CD14-positive monocyte (primary cell): ENCODE results near the gene BBS9. TPM values are rescaled to one million over a fixed set of nuclear protein-coding genes. Genes with fewer than 3 reads are reported as not detected.
"Not testable (repeated sequence)": the region's sequence is repeated elsewhere in the genome, so short reads cannot be mapped to it uniquely, and the experiment has no call there.

Experiments used
- DNase-seq, 3 donors: peaks; one replicate each; pipeline ENCODE4 v3.0.0-alpha.2; 2011 to 2022
- H2AFZ ChIP-seq: 2 replicates; pipeline ENCODE4 v1.6.0; 2012; ENCODE audit warnings: mild to moderate bottlenecking, low read depth, low read length, inconsistent platforms; ENCODE audit not compliant: insufficient read depth, poor library complexity, severe bottlenecking
- H3K27ac ChIP-seq, 2 donors: 1 replicate in 1 of 2; 2 replicates in 1 of 2; pipeline ENCODE4 v1.5.1; 2012 to 2013; ENCODE audit warnings: low read length in 2 of 2, control low read depth in 1 of 2, inconsistent platforms in 1 of 2, low read depth in 1 of 2, mild to moderate bottlenecking in 1 of 2
- H3K27me3 ChIP-seq, 2 donors: one replicate each; pipeline versions ENCODE4 v1.6.0 to v1.6.1; 2011 to 2013; ENCODE audit warnings: low read length in 2 of 2; ENCODE audit not compliant: control insufficient read depth in 2 of 2, insufficient read depth in 2 of 2
- H3K36me3 ChIP-seq, 2 donors: replicated peaks in 1 of 2; 1 replicate in 1 of 2; 2 replicates in 1 of 2; pipeline versions ENCODE4 v1.5.1 to v1.6.1; 2012 to 2013; ENCODE audit warnings: low read length in 2 of 2, control low read depth in 1 of 2, inconsistent platforms in 1 of 2, mild to moderate bottlenecking in 1 of 2; ENCODE audit not compliant: insufficient read depth in 2 of 2, control insufficient read depth in 1 of 2
- H3K4me1 ChIP-seq, 2 donors: 1 replicate in 1 of 2; 2 replicates in 1 of 2; pipeline versions ENCODE4 v1.5.1 to v1.6.1; 2012 to 2013; ENCODE audit warnings: low read length in 2 of 2, control low read depth in 1 of 2, inconsistent platforms in 1 of 2, mild to moderate bottlenecking in 1 of 2, moderate library complexity in 1 of 2; ENCODE audit not compliant: insufficient read depth in 2 of 2, control insufficient read depth in 1 of 2
- H3K4me2 ChIP-seq: replicated peaks from 2 replicates; pipeline ENCODE3; 2012; ENCODE audit warnings: low read length, moderate library complexity, mild to moderate bottlenecking; ENCODE audit not compliant: poor library complexity, severe bottlenecking; ENCODE audit errors: extremely low read depth
- H3K4me3 ChIP-seq, 3 experiments: fragments of 200-600 bp in 1 of 3; sonication (generic) in 1 of 3; replicated peaks in 1 of 3; 1 replicate in 2 of 3; 2 replicates in 1 of 3; pipeline ENCODE4 v1.5.1; 2011 to 2013; ENCODE audit warnings: low read length in 3 of 3, mild to moderate bottlenecking in 3 of 3, control low read depth in 2 of 3, low read depth in 2 of 3, inconsistent platforms in 1 of 3, moderate library complexity in 1 of 3
- H3K79me2 ChIP-seq: 2 replicates; pipeline ENCODE4 v1.6.0; 2012; ENCODE audit warnings: mild to moderate bottlenecking, control low read depth, inconsistent platforms, low read length, moderate library complexity; ENCODE audit not compliant: insufficient read depth
- H3K9ac ChIP-seq: 2 replicates; pipeline ENCODE4 v1.6.0; 2017; ENCODE audit warnings: low read length, mild to moderate bottlenecking; ENCODE audit not compliant: insufficient read depth, poor library complexity, severe bottlenecking
- H3K9me3 ChIP-seq, 2 donors: replicated peaks in 1 of 2; 1 replicate in 1 of 2; 2 replicates in 1 of 2; pipeline versions ENCODE4 v1.5.1 to v1.6.1; 2012 to 2013; ENCODE audit warnings: low read length in 2 of 2, control low read depth in 1 of 2; ENCODE audit not compliant: control insufficient read depth in 1 of 2, insufficient read depth in 1 of 2
- H4K20me1 ChIP-seq: 2 replicates; pipeline ENCODE4 v1.6.0; 2012; ENCODE audit warnings: mild to moderate bottlenecking, low read length, control low read depth, moderate library complexity; ENCODE audit not compliant: insufficient read depth
- H3K27ac Mint-ChIP-seq, 7 donors: one replicate each; pipeline ENCODE4 v1.8.0; 2020; ENCODE audit warnings: mild to moderate bottlenecking in 7 of 7, mixed read lengths in 7 of 7, moderate library complexity in 6 of 7, inconsistent platforms in 2 of 7
- H3K27me3 Mint-ChIP-seq, 3 donors: one replicate each; pipeline ENCODE4 v1.8.0; 2021 to 2022; ENCODE audit warnings: low read depth in 3 of 3, mild to moderate bottlenecking in 3 of 3, mixed read lengths in 3 of 3, moderate library complexity in 3 of 3, inconsistent platforms in 1 of 3
- H3K36me3 Mint-ChIP-seq, 2 donors: one replicate each; pipeline ENCODE4 v1.8.0; 2020; ENCODE audit warnings: mixed read lengths in 2 of 2, inconsistent platforms in 1 of 2, mild to moderate bottlenecking in 1 of 2
- H3K4me1 Mint-ChIP-seq: one replicate; pipeline ENCODE4 v1.8.0; 2020; ENCODE audit warnings: mild to moderate bottlenecking, mixed read lengths
- H3K4me3 Mint-ChIP-seq, 2 donors: one replicate each; pipeline ENCODE4 v1.8.0; 2020; ENCODE audit warnings: mild to moderate bottlenecking in 2 of 2, mixed read lengths in 2 of 2, moderate library complexity in 1 of 2
- H3K9me3 Mint-ChIP-seq, 7 donors: one replicate each; pipeline ENCODE4 v1.8.0; 2020 to 2022; ENCODE audit warnings: mixed read lengths in 7 of 7, mild to moderate bottlenecking in 6 of 7, moderate library complexity in 6 of 7, inconsistent platforms in 2 of 7
- CTCF ChIP-seq: fragments of 200-600 bp; IDR thresholded peaks from one replicate; pipeline ENCODE4 v1.8.0; 2022; ENCODE audit warnings: antibody characterized with exemption, mild to moderate bottlenecking
- WGBS: methylation state at CpG from one replicate; pipeline ENCODE4 v1.1.5; 2013; ENCODE audit warnings: missing lambda C conversion rate; ENCODE audit not compliant: insufficient coverage; 5-methylcytosine and 5-hydroxymethylcytosine counted together
- intact Hi-C, 2 donors: fragments of 100-400 bp; cut with micrococcal nuclease; formaldehyde crosslinking; loops; one replicate each; pipeline versions ENCODE4 v1.15.0 to v1.15.1; 2023
- polyA plus RNA-seq, 3 donors: library from polyadenylated mRNA; depleted of rRNA in 1 of 3; unstranded in 2 of 3; stranded (reverse) in 1 of 3; fragments of 300-500 nt in 2 of 3; fragments of >200 nt in 1 of 3; fragmentation: Illumina TruSeq in 2 of 3; gene quantifications; 1 replicate in 2 of 3; 2 replicates in 1 of 3; pipeline ENCODE4 v1.2.3, GENCODE V29; 2012 to 2021

The BBS9 gene
- polyA plus RNA-seq, 3 donors: 4.9 to 7.5 (median 6.8) TPM

- WGBS: 100% methylated on average over 1 of the region's 4 CpGs
- Histone ChIP-seq H2AFZ (no peak overlapping the region), H3K4me1 (no peaks in the 10 kb centered on the region), H3K9ac (no peak overlapping the region), H3K9me3 (peaks cover 6 to 16% of the 10 kb centered on the region in 2 donors), H3K27me3 (no peaks in the 10 kb centered on the region), H3K27ac (no peak overlapping the region), H3K79me2 (no peaks in the 10 kb centered on the region), H3K36me3 (no peaks in the 10 kb centered on the region), H3K4me2 (no peak overlapping the region), H3K4me3 (no peak overlapping the region), H4K20me1 (no peaks in the 10 kb centered on the region)
- Mint-ChIP-seq H3K27me3 (no peaks in the 10 kb centered on the region), H3K4me1 (no peaks in the 10 kb centered on the region), H3K4me3 (no peak overlapping the region), H3K36me3 (peaks cover 0 to 5% of the 10 kb centered on the region in 2 donors), H3K27ac (no peak overlapping the region), H3K9me3 (peaks cover 6 to 17% (median 10%) of the 10 kb centered on the region in 7 donors)
- DNase-seq: no peak
- intact Hi-C loops: no loop called here
- no peak for TF ChIP-seq CTCF
Measured at GRCh38 chr7:33217595-33217994, 88.2 kb downstream of the BBS9 start.

GRCh38 chr7:33218841-33219535 is 89.6 kb downstream of the BBS9 start:
- intact Hi-C loops, H3K27ac ChIP-seq, H3K4me1 Mint-ChIP-seq, H3K9me3 ChIP-seq, H3K36me3 Mint-ChIP-seq, H3K4me3 ChIP-seq, H3K4me3 Mint-ChIP-seq, H3K27ac Mint-ChIP-seq, H2AFZ ChIP-seq, H3K27me3 Mint-ChIP-seq, H3K9ac ChIP-seq, H3K27me3 ChIP-seq, H4K20me1 ChIP-seq, DNase-seq, H3K4me2 ChIP-seq, H3K36me3 ChIP-seq, H3K79me2 ChIP-seq, H3K4me1 ChIP-seq: not testable (repeated sequence)
- peaks cover 0 to 10% (median 4%) of the 10 kb centered on the region in 7 donors for H3K9me3 Mint-ChIP-seq
- 96% methylated on average over 30 of the region's 38 CpGs for WGBS
